GM18868 (cell line): ENCODE results near the gene SHB.

Experiments
- ATAC-seq: cut with Tn5 transposase; IDR thresholded peaks from one replicate; pipeline ENCODE4 v1.9.1; 2021; ENCODE audit warnings: mild to moderate bottlenecking, moderate library complexity; ENCODE audit not compliant: unreplicated experiment

Gene SHB

GRCh38 chr9:38044706-38045105, 24.3 kb downstream of the SHB start:
- no peak for ATAC-seq

- ATAC-seq, result no peak
These were observed 24.9 kb downstream of the SHB start for GRCh38 chr9:38043931-38044623.

DNA sequence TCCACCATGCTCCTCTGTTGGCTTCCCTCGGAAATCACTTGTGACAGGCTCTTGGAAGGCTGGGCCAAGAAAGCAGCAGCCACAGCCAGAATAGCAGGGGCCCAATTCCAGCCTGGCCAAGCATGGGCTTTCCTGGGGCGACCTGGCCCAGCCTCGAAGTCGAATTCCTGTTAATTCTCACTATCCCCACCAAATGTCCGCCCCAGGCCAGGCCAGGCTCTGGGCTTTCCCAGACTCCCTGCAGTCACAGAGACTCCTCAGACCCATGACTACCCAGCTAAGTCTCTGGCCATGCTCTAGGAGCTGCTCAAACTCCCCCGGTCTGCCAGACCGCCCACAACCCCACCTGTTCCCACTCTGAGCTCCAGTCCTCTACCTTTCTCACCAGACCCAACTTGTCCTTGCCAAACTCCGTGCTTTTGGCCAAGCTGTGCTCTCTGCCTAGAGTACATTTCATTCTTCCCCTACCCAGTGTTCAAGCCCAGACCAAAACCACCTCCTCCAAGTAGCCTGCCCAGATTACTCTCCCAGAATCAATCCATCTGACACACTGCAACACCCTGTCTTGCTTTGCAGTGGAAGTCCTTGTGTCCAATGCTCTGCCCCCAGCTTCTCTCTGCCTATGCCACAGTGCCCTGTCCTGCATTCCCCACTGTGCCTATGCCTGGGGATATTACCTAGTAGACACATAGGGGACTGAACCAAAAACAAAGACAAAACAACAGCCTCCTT, 26.2 kb downstream of the SHB start:
- ATAC-seq, result no peak

DNA sequence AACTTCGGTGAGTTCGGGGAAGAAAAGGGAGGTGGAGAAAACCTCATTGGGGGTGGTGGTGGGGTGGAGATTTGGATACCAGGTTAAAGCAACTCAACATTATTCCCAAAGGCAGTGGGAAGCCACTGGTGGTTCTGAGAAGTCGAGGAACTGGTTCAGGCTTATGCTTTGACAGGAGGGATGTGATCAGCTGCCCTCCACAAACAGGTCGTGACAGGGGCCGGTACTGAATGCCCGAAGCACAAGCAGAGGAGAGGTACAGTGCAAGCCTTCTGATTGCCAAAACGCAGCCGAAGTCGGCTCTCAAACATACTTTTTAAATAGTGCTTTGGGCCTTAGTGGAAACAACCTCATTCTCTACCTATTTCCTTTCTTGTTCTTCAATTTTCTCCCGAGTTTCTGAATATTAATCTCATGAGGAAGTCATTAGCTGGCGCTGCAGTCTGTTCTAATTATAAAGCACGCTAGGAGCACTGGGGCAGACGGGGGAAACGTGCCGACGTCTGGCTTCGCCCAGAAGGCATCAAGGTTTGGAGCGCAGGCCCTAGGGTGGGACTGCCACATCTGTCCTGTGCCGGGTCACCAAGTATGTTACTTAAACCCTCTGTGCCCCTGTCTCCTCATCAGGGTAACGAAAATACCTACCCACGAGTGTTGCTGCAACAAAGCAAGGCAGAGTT, 27.3 kb downstream of the SHB start:
- no peak for ATAC-seq

DNA sequence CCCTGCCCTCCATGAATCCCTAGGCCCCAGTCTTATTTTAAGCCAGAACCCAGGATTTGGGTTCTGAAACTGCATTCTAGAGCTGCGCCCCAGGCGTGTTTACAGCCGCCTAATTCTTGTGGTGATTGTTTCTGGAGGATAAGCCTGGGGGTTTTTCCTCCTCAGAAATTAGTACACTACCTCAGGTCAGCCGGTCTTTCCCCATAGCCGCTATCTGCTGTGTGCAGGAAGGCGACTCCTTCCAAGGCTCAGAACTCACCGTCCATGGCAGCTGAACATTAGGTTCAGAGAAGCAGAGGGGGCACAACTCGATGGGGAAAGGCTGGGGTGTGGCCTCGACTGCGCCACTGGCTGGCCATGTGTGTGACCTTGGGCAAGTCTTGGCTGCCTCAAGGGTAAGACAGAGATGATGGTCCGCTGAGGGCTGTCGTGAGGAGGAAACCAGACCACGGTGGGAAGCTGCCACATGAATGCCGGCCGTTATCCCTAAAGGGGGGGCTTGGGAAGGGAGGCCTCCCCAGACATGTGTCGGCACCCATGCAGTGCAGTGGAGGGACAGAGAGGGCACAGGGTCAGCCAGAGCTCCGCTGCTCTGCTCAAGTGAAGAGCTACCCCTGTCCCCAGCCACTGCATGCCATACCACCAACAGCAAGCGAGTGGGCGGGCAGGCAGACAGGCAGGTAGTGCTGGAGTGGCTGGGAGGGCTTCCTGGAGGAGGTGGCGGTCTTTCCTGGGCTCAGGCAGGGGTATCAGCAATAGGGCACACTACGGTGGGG, 28.9 kb downstream of the SHB start:
- ATAC-seq, result no peak

- ATAC-seq, result no peak
These were observed 29.7 kb downstream of the SHB start for GRCh38 chr9:38039090-38039906.

GRCh38 chr9:38038307-38039089, 30.5 kb downstream of the SHB start:
- ATAC-seq, result peak; percentile 84

DNA sequence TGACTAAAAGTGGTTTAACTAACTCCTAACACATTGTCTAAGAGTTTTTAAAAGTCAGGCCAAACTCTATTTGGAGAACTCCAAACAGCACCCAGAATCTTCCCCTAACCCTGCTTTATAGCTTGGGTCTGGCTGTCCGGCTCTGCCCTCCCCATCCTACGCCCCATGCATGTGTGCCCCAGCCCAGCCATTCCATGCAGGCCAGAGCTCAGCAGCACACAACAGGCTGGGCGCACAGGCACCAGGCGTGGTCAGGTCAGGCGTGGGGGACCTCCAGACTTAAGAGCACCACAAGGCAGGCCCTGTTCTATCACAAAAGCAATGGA, 31.1 kb downstream of the SHB start:
- ATAC-seq, result no peak

DNA sequence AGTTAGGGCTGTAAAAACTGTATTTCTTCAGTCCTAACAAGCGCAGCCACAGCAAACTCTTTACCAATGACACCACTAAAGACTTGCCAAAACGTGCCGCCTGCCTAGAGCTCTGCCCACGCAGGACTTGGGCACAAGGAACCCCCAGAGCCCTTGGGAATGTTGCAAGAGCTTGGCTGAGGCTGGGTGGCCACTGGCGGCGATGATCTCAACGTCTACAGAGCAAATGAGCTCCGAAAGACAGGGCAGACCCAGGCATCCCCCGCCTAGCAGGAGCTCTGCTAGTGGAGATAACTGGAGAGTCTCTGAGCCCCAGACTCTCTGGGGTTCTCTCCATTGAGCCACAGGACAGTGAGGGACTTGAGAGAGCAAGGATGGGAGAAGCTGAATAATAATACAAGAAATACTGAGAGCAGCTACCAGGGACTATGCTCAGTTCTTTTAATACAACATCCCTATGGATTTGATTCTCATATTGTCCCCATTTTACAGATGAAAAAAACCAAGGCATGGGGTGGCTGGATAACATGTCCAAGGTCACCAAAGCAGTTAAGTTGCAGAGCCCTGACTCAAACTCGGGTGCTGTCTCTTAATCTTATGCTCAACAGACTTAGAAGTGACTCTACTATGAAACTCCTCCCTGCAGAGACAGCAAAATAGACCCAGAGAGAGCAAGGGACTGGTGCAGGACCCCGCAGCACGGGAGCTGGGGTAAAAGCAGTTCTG, 32.5 kb downstream of the SHB start:
- ATAC-seq, result no peak

- ATAC-seq, result no peak
These were observed 33.2 kb downstream of the SHB start for GRCh38 chr9:38035873-38036272.

DNA sequence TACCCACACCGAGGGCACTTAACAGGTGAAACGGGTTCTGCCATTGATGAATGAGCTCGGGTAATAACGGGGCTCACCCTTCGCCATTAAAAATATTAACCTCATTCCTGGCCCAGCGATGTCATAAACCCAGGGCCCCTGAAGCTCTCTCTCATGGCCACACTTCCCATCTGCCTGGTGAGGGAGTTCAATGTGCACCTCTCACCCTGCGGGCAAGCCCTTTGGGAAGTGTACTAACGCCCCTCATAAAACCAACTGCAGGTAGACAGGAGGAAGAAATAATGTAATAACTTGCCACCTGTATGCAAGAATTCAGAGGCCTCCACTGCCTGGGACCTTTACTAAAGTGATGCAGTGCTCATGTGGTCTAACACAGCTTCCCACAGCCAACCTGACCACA, 35.1 kb downstream of the SHB start:
- ATAC-seq, result no peak

GRCh38 chr9:38032266-38033110, 36.5 kb downstream of the SHB start:
- ATAC-seq, result no peak

GRCh38 chr9:38031594-38031993, 37.4 kb downstream of the SHB start:
- no peak for ATAC-seq

GRCh38 chr9:38030658-38031057, 38.4 kb downstream of the SHB start:
- no peak for ATAC-seq

DNA sequence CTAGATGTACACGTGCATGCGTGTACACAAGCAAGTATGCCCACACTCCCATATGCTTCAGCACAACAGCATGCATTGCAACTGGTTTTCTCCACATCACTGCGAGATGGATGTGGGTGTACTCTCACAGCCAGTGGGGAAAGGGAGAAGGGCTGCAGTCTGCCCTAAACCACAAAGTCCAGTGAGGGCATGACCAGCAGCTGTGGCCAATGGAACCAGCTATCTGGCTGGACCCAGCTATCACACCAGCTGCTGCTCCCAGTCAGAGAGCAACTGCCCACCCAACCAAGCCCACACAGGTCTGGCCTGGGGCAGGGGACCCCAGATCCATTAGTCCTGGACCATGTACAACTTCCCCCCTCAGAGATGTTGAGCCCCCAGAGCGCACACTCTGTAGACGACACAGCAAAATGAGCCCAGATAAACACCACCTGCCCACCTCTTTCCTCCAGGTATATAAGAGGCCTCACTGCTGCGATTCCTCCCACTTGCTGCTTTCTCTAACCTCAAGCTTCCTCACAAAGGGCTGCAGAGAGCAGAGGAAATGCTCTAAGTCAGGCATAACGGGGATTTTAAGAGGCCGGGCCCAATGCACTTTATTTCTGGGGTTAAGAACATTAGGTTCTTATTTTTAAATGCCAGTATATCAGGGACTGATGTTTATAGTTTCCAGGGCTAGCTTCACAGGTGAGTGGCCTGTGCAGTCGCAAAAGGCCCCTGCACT, 39.0 kb downstream of the SHB start:
- ATAC-seq, result peak; percentile 50

GRCh38 chr9:38027714-38028113, 41.3 kb downstream of the SHB start:
- ATAC-seq, result no peak

- ATAC-seq, result no peak
These were observed 42.0 kb downstream of the SHB start for GRCh38 chr9:38026840-38027527.
